OCI-LY3 (cell line): Measurements from ENCODE around the gene ERGIC1.

Experiments
- H2AFZ ChIP-seq: fragments of 200-600, 300-600 bp; shearing (Covaris generic); 2 replicates; pipeline ENCODE4 v1.6.0; 2014; ENCODE audit warnings: antibody characterized with exemption, low read depth, low read length
- H3K27ac ChIP-seq: fragments of 200-600, 300-600 bp; sonication (generic); 2 replicates; pipeline ENCODE4 v1.5.1; 2014; ENCODE audit warnings: mild to moderate bottlenecking, low read length, moderate library complexity, mixed read lengths
- H3K27me3 ChIP-seq: fragments of 200-600, 300-600 bp; sonication (generic); 2 replicates; pipeline ENCODE4 v1.6.1; 2014; ENCODE audit warnings: low read depth, low read length, mixed read lengths
- H3K36me3 ChIP-seq: fragments of 200-600, 300-600 bp; sonication (generic); replicated peaks from 2 replicates; pipeline ENCODE3; 2014; ENCODE audit warnings: low read depth, low read length, mixed read lengths
- H3K4me1 ChIP-seq: fragments of 300-600, 200-600 bp; sonication (generic); 2 replicates; pipeline ENCODE4 v1.6.1; 2014; ENCODE audit warnings: low read length, mixed read lengths
- H3K4me2 ChIP-seq: fragments of 200-600, 300-600 bp; sonication (generic); 2 replicates; pipeline ENCODE4 v1.6.1; 2014; ENCODE audit warnings: low read length, mixed read lengths
- H3K4me3 ChIP-seq: fragments of 300-600, 200-600 bp; sonication (generic); 2 replicates; pipeline ENCODE4 v1.5.1; 2014; ENCODE audit warnings: antibody characterized with exemption, mild to moderate bottlenecking, low read length, moderate library complexity
- H3K79me2 ChIP-seq: fragments of 300-600, 200-600 bp; shearing (Covaris generic); 2 replicates; pipeline ENCODE4 v1.6.1; 2014; ENCODE audit warnings: mild to moderate bottlenecking, low read length, mixed read lengths
- H3K9ac ChIP-seq: fragments of 300-600, 200-600 bp; shearing (Covaris generic); 2 replicates; pipeline ENCODE4 v1.6.0; 2014; ENCODE audit warnings: mild to moderate bottlenecking, low read length, moderate library complexity
- H3K9me3 ChIP-seq: fragments of 200-600, 300-600 bp; shearing (Covaris generic); 2 replicates; pipeline ENCODE4 v1.6.1; 2014; ENCODE audit warnings: low read length, mixed read lengths; ENCODE audit not compliant: insufficient read depth
- H4K20me1 ChIP-seq: fragments of 200-600, 300-600 bp; sonication (generic); 2 replicates; pipeline ENCODE4 v1.6.1; 2016; ENCODE audit warnings: low read length, mixed read lengths; ENCODE audit not compliant: insufficient read depth
- EZH2phosphoT487 ChIP-seq: fragments of 200-600 bp; shearing (Covaris generic); IDR thresholded peaks from 2 replicates; pipeline ENCODE4 v1.6.1; 2018; ENCODE audit warnings: antibody characterized with exemption, mixed run types, low read depth
- TF ChIP-seq, protein P1 (sequence below): fragments of 200-600, 300-600 bp; sonication (generic); IDR thresholded peaks from 2 replicates; pipeline ENCODE4 v1.5.1; 2014; ENCODE audit warnings: antibody characterized with exemption, low read length, low read depth

The ERGIC1 gene

DNA sequence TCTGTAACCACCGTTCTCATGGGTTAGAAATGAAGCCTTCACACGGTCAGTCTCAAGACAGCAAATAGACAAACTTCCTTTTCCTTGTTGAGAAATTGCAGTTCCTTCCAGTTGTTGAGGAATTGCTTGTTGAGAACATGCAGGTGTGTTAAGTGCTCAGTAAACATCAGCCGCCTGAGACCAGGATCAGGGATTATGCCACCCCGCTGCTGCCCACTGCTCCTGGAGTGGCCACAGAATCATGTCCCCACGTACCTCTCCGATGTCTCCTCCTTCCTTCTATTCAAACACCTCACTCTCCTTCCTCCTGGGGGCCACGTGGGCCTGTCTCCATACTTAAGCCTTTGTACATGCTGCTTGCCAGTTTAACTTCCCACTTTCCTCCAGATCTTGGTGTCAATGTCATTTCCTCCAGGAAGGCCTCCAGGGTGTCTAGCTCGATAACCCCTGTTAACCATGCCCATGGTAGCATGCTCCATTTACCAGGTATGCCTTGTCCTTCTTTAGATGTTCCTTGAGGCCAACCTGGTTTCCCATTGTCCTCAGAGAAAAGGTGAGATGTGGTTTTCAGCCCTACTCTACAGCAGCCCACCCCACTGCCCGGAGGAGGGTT lies 91.4 kb downstream of the ERGIC1 start:
- Histone ChIP-seq H3K9ac (no peak overlapping the region), H2AFZ (no peak overlapping the region), H3K4me2 (no peak overlapping the region), H3K4me3 (no peak overlapping the region), H3K36me3 (no peaks in the 10 kb centered on the region), H3K27me3 (no peaks in the 10 kb centered on the region), H3K27ac (no peak overlapping the region), H3K9me3 (no peaks in the 10 kb centered on the region), H3K79me2 (no peaks in the 10 kb centered on the region), H3K4me1 (no peaks in the 10 kb centered on the region), H4K20me1 (no peaks in the 10 kb centered on the region)
- no peak for TF ChIP-seq EZH2phosphoT487
- TF ChIP-seq, protein P1, sequence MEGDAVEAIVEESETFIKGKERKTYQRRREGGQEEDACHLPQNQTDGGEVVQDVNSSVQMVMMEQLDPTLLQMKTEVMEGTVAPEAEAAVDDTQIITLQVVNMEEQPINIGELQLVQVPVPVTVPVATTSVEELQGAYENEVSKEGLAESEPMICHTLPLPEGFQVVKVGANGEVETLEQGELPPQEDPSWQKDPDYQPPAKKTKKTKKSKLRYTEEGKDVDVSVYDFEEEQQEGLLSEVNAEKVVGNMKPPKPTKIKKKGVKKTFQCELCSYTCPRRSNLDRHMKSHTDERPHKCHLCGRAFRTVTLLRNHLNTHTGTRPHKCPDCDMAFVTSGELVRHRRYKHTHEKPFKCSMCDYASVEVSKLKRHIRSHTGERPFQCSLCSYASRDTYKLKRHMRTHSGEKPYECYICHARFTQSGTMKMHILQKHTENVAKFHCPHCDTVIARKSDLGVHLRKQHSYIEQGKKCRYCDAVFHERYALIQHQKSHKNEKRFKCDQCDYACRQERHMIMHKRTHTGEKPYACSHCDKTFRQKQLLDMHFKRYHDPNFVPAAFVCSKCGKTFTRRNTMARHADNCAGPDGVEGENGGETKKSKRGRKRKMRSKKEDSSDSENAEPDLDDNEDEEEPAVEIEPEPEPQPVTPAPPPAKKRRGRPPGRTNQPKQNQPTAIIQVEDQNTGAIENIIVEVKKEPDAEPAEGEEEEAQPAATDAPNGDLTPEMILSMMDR = no peak

DNA sequence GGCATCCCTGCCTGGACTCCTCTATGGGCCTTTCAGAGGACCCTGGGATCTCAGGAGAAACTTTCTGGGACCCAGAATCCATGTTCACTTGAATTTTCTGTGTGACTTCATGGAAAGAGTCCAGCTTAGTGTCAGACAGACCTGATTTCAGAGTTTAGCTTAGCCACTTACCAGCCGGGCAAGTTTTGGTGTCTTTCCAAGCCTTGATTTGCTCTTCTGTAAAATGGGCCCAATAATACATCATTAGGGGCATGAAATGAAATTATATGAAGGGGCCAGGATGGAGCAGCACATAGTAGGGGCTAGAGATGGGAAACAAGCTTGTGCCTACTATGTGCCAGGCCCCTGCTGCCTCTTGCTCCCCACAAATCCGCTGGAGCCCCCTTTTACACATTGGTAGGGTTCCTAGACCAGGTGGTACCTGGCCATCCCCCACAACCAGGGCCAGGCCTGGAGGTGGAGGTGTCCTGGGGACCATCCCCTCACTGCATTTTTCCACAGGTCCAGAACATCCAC lies 92.0 kb downstream of the ERGIC1 start:
- Histone ChIP-seq H3K4me3 (no peak overlapping the region), H3K4me1 (no peaks in the 10 kb centered on the region), H3K4me2 (no peak overlapping the region), H3K27me3 (no peaks in the 10 kb centered on the region), H3K9me3 (no peaks in the 10 kb centered on the region), H2AFZ (no peak overlapping the region), H3K9ac (no peak overlapping the region), H4K20me1 (no peaks in the 10 kb centered on the region), H3K27ac (no peak overlapping the region), H3K36me3 (no peaks in the 10 kb centered on the region), H3K79me2 (no peaks in the 10 kb centered on the region)
- TF ChIP-seq EZH2phosphoT487 = no peak
- TF ChIP-seq, protein P1 = no peak

GRCh38 chr5:172926796-172927195 lies 92.7 kb downstream of the ERGIC1 start:
- H3K4me3 ChIP-seq = no peak overlapping the region
- no peaks in the 10 kb centered on the region for H4K20me1 ChIP-seq
- no peak overlapping the region for H3K4me2 ChIP-seq
- H2AFZ ChIP-seq = no peak overlapping the region
- TF ChIP-seq EZH2phosphoT487 = no peak
- TF ChIP-seq, protein P1 = no peak
- H3K4me1 ChIP-seq = 0 out of 2 replicates have a peak, but pooled peaks cover 3% of the 10 kb centered on the region
- no peaks in the 10 kb centered on the region for H3K9me3 ChIP-seq
- no peak overlapping the region for H3K9ac ChIP-seq
- no peak overlapping the region for H3K27ac ChIP-seq
- H3K36me3 ChIP-seq = no peaks in the 10 kb centered on the region
- no peaks in the 10 kb centered on the region for H3K79me2 ChIP-seq
- no peaks in the 10 kb centered on the region for H3K27me3 ChIP-seq

GRCh38 chr5:172929371-172929838 lies 95.4 kb downstream of the ERGIC1 start:
- no peak overlapping the region for H3K27ac ChIP-seq
- H4K20me1 ChIP-seq = no peaks in the 10 kb centered on the region
- no peak overlapping the region for H2AFZ ChIP-seq
- H3K4me1 ChIP-seq = peaks cover 8% of the 10 kb centered on the region
- no peak for TF ChIP-seq EZH2phosphoT487
- TF ChIP-seq, protein P1 = no peak
- H3K79me2 ChIP-seq = no peaks in the 10 kb centered on the region
- H3K27me3 ChIP-seq = no peaks in the 10 kb centered on the region
- H3K36me3 ChIP-seq = no peaks in the 10 kb centered on the region
- no peak overlapping the region for H3K4me2 ChIP-seq
- no peaks in the 10 kb centered on the region for H3K9me3 ChIP-seq
- H3K4me3 ChIP-seq = no peak overlapping the region
- H3K9ac ChIP-seq = no peak overlapping the region
